IPS-NIHi7 (cell line): Measurements from ENCODE around the gene ITGA2.

Experiments used
- DNase-seq: peaks from one replicate; pipeline ENCODE4 v3.0.0; 2012; ENCODE audit warnings: mixed read lengths; ENCODE audit errors: extremely low spot score

The ITGA2 gene

GRCh38 chr5:52988335-52989024 lies 672 bp upstream of the ITGA2 start:
- DNase-seq = no peak

- DNase-seq = peak; percentile 65
Measured at GRCh38 chr5:52989781-52990527, 802 bp downstream of the ITGA2 start.

- no peak for DNase-seq
Measured at GRCh38 chr5:52990528-52990925, 1.4 kb downstream of the ITGA2 start.

GRCh38 chr5:52993367-52993766 lies 4.2 kb downstream of the ITGA2 start:
- DNase-seq = no peak

- DNase-seq = no peak
Measured at GRCh38 chr5:52994266-52994665, 5.1 kb downstream of the ITGA2 start.

GRCh38 chr5:52995095-52995494 lies 5.9 kb downstream of the ITGA2 start:
- DNase-seq = no peak

GRCh38 chr5:52995914-52996313 lies 6.8 kb downstream of the ITGA2 start:
- no peak for DNase-seq

- no peak for DNase-seq
Measured at GRCh38 chr5:52996979-52997378, 7.8 kb downstream of the ITGA2 start.

- no peak for DNase-seq
Measured at GRCh38 chr5:52997424-52997823, 8.3 kb downstream of the ITGA2 start.

- DNase-seq = no peak
Measured at GRCh38 chr5:52998552-52999313, 9.6 kb downstream of the ITGA2 start.

GRCh38 chr5:52999344-52999949 lies 10.3 kb downstream of the ITGA2 start:
- DNase-seq = no peak

- DNase-seq = no peak
Measured at GRCh38 chr5:53001541-53001940, 12.4 kb downstream of the ITGA2 start.

GRCh38 chr5:53002491-53002890 lies 13.3 kb downstream of the ITGA2 start:
- DNase-seq = no peak

GRCh38 chr5:53003144-53003543 lies 14.0 kb downstream of the ITGA2 start:
- no peak for DNase-seq

GRCh38 chr5:53006911-53007890 lies 18.0 kb downstream of the ITGA2 start:
- DNase-seq = no peak

GRCh38 chr5:53008751-53009150 lies 19.6 kb downstream of the ITGA2 start:
- no peak for DNase-seq

- DNase-seq = no peak
Measured at GRCh38 chr5:53009816-53010215, 20.7 kb downstream of the ITGA2 start.

- no peak for DNase-seq
Measured at GRCh38 chr5:53010814-53011213, 21.7 kb downstream of the ITGA2 start.

- no peak for DNase-seq
Measured at GRCh38 chr5:53011233-53011632, 22.1 kb downstream of the ITGA2 start.

GRCh38 chr5:53013857-53014256 lies 24.7 kb downstream of the ITGA2 start:
- no peak for DNase-seq

- no peak for DNase-seq
Measured at GRCh38 chr5:53017383-53017782, 28.2 kb downstream of the ITGA2 start.
